HG03039 (cell line): ENCODE measurements around the gene UBQLN4.
"Not testable (repeated sequence)": the region's sequence is repeated elsewhere in the genome, so short reads cannot be mapped to it uniquely, and the experiment has no call there.

Source experiments
- ATAC-seq: cut with Tn5 transposase; IDR thresholded peaks from one replicate; pipeline ENCODE4 v1.9.1; 2021; ENCODE audit warnings: mild to moderate bottlenecking, moderate library complexity; ENCODE audit not compliant: unreplicated experiment

Gene UBQLN4

GRCh38 chr1:156081180-156081916 lies 27.8 kb upstream of the UBQLN4 start:
- no peak for ATAC-seq

GRCh38 chr1:156080863-156081179 lies 27.2 kb upstream of the UBQLN4 start:
- ATAC-seq = no peak

GRCh38 chr1:156080241-156080862 lies 26.8 kb upstream of the UBQLN4 start:
- ATAC-seq = no peak

GRCh38 chr1:156079762-156080161 lies 26.2 kb upstream of the UBQLN4 start:
- ATAC-seq = no peak

GRCh38 chr1:156078728-156079127 lies 25.1 kb upstream of the UBQLN4 start:
- no peak for ATAC-seq

GRCh38 chr1:156077430-156077760 lies 23.8 kb upstream of the UBQLN4 start:
- no peak for ATAC-seq

GRCh38 chr1:156076609-156077429 lies 23.2 kb upstream of the UBQLN4 start:
- ATAC-seq = no peak

GRCh38 chr1:156075775-156076204 lies 22.2 kb upstream of the UBQLN4 start:
- no peak for ATAC-seq

- ATAC-seq = no peak
These were observed 21.6 kb upstream of the UBQLN4 start for GRCh38 chr1:156075162-156075561.

- no peak for ATAC-seq
These were observed 21.1 kb upstream of the UBQLN4 start for GRCh38 chr1:156074661-156075060.

- no peak for ATAC-seq
These were observed 20.1 kb upstream of the UBQLN4 start for GRCh38 chr1:156073740-156074139.

GRCh38 chr1:156073110-156073687 lies 19.6 kb upstream of the UBQLN4 start:
- ATAC-seq = no peak

- no peak for ATAC-seq
These were observed 18.7 kb upstream of the UBQLN4 start for GRCh38 chr1:156072251-156072650.

GRCh38 chr1:156071332-156071816 lies 17.8 kb upstream of the UBQLN4 start:
- ATAC-seq = not testable (repeated sequence)

GRCh38 chr1:156070548-156070947 lies 16.9 kb upstream of the UBQLN4 start:
- ATAC-seq = no peak

- ATAC-seq = no peak
These were observed 16.2 kb upstream of the UBQLN4 start for GRCh38 chr1:156069490-156070455.

GRCh38 chr1:156067262-156067661 lies 13.7 kb upstream of the UBQLN4 start:
- ATAC-seq = no peak

- no peak for ATAC-seq
These were observed 12.3 kb upstream of the UBQLN4 start for GRCh38 chr1:156065871-156066270.

- no peak for ATAC-seq
These were observed 11.6 kb upstream of the UBQLN4 start for GRCh38 chr1:156065212-156065611.

GRCh38 chr1:156064615-156065014 lies 11.0 kb upstream of the UBQLN4 start:
- ATAC-seq = no peak

- no peak for ATAC-seq
These were observed 10.3 kb upstream of the UBQLN4 start for GRCh38 chr1:156063997-156064285.
